ENCODE results near the gene PLPP1. TPM values are rescaled to one million over a fixed set of nuclear protein-coding genes. Genes with fewer than 3 reads are reported as not detected.

PLPP1 gene
- polyA plus RNA-seq, 1 donor = 54.7 TPM

GRCh38 chr5:55484531-55484930, 50.2 kb downstream of the PLPP1 start:
- H3K27me3 ChIP-seq (ENCODE audit: control insufficient read depth, insufficient read depth, low read length) = no peaks in the 10 kb centered on the region
- no peaks in the 10 kb centered on the region for H3K9me3 ChIP-seq (ENCODE audit: control insufficient read depth, low read depth, low read length)
- no peak overlapping the region for H3K27ac ChIP-seq (ENCODE audit: low read length)
- peaks cover 9% of the 10 kb centered on the region for H3K36me3 ChIP-seq (ENCODE audit: control insufficient read depth, insufficient read depth, low read length)
- H3K4me3 ChIP-seq (ENCODE audit: low read length) = no peak overlapping the region
- DNase-seq = no peak
- no CpG with 5 or more reads among the region's 1 CpG for WGBS (ENCODE audit: insufficient coverage, low lambda C conversion rate)
- no peaks in the 10 kb centered on the region for H3K4me1 ChIP-seq (ENCODE audit: control insufficient read depth, insufficient read depth, low read length)

DNA sequence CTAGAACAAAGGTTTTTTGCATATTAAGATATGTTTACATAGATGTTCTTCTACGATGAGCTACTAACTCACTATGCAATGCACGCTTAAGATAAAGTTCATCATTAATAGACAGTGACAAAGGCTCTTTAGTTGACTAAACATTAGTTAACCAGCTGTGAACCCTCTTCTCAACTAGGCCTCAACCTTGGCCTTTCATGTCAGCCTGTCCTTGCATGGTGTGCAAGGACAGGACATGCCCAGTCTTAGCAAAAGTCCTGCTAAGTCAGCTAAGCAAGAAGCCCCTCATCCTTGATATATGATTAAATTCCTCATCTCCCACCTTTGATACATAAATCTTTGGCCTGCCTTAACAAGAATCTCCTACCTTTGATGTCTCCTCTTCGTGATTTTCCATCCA, 50.9 kb downstream of the PLPP1 start:
- Histone ChIP-seq H3K4me3 (ENCODE audit: low read length) (no peak overlapping the region), H3K27me3 (ENCODE audit: control insufficient read depth, insufficient read depth, low read length) (no peaks in the 10 kb centered on the region), H3K9me3 (ENCODE audit: control insufficient read depth, low read depth, low read length) (no peaks in the 10 kb centered on the region), H3K27ac (ENCODE audit: low read length) (no peak overlapping the region), H3K4me1 (ENCODE audit: control insufficient read depth, insufficient read depth, low read length) (no peaks in the 10 kb centered on the region), H3K36me3 (ENCODE audit: control insufficient read depth, insufficient read depth, low read length) (peaks cover 7% of the 10 kb centered on the region)
- DNase-seq = no peak
- 70% methylated on average over 3 of the region's 3 CpGs for WGBS (ENCODE audit: insufficient coverage, low lambda C conversion rate)

DNA sequence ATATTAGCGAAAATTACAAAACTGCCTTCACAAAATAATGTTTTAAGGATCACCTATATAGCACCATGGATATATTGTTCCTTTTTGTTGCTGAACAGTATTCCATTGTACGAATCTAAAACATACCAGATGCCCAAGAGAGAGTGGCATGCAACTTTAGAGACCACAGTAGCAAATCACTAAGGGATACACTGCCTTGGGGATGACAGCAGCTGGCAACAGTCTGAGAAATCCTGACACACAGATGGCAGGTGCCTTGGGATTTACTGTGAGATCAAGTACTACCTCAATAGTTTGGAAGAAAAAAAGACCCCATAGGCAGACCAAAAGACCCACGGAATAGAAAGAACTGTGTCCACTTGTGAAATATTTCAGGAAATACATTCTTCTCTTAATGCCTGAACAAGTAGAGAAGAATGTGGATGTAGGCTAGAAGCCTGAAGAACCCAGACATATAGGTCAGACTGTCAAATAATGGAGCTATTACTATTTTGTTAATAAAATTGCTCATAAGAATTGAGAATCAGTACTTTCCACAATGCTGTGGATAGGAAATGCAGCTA, 53.4 kb downstream of the PLPP1 start:
- WGBS (ENCODE audit: insufficient coverage, low lambda C conversion rate) = 100% methylated on average over 1 of the region's 3 CpGs
- Histone ChIP-seq H3K9me3 (ENCODE audit: control insufficient read depth, low read depth, low read length) (no peaks in the 10 kb centered on the region), H3K4me3 (ENCODE audit: low read length) (no peak overlapping the region), H3K4me1 (ENCODE audit: control insufficient read depth, insufficient read depth, low read length) (no peaks in the 10 kb centered on the region), H3K36me3 (ENCODE audit: control insufficient read depth, insufficient read depth, low read length) (peaks cover 5% of the 10 kb centered on the region), H3K27me3 (ENCODE audit: control insufficient read depth, insufficient read depth, low read length) (no peaks in the 10 kb centered on the region), H3K27ac (ENCODE audit: low read length) (no peak overlapping the region)
- no peak for DNase-seq

DNA sequence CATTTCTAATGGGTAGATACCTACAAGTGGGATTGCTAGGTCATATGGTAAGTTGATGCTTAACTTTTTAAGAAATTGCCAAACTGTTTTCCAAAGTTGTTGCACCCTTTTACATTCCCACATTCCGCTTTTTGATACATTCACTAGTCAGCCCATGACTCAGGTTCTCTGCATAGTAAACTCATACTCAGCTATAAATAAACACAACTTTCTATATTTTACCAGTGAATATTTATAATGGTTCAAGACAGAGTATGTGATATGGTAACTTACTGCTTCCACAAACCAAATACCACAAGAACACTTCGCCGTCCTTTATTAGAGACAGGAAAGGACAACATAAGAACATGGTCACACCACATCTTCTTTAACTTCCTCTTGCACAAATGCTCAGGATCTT, 54.0 kb downstream of the PLPP1 start:
- DNase-seq = no peak
- 86% methylated on average over 2 of the region's 3 CpGs for WGBS (ENCODE audit: insufficient coverage, low lambda C conversion rate)
- H3K4me1 ChIP-seq (ENCODE audit: control insufficient read depth, insufficient read depth, low read length) = no peaks in the 10 kb centered on the region

GRCh38 chr5:55472642-55473041, 62.1 kb downstream of the PLPP1 start:
- Histone ChIP-seq H3K36me3 (ENCODE audit: control insufficient read depth, insufficient read depth, low read length) (peaks cover 6% of the 10 kb centered on the region), H3K27ac (ENCODE audit: low read length) (no peak overlapping the region), H3K4me3 (ENCODE audit: low read length) (no peak overlapping the region), H3K27me3 (ENCODE audit: control insufficient read depth, insufficient read depth, low read length) (no peaks in the 10 kb centered on the region), H3K4me1 (ENCODE audit: control insufficient read depth, insufficient read depth, low read length) (no peaks in the 10 kb centered on the region), H3K9me3 (ENCODE audit: control insufficient read depth, low read depth, low read length) (no peaks in the 10 kb centered on the region)
- no peak for DNase-seq
- no CpG with 5 or more reads among the region's 1 CpG for WGBS (ENCODE audit: insufficient coverage, low lambda C conversion rate)

More for the DNA sequence above, 54.0 kb downstream of the PLPP1 start:
- Histone ChIP-seq H3K4me3 (ENCODE audit: low read length) (no peak overlapping the region), H3K27ac (ENCODE audit: low read length) (no peak overlapping the region), H3K27me3 (ENCODE audit: control insufficient read depth, insufficient read depth, low read length) (no peaks in the 10 kb centered on the region), H3K36me3 (ENCODE audit: control insufficient read depth, insufficient read depth, low read length) (peaks cover 5% of the 10 kb centered on the region), H3K9me3 (ENCODE audit: control insufficient read depth, low read depth, low read length) (no peaks in the 10 kb centered on the region)

DNA sequence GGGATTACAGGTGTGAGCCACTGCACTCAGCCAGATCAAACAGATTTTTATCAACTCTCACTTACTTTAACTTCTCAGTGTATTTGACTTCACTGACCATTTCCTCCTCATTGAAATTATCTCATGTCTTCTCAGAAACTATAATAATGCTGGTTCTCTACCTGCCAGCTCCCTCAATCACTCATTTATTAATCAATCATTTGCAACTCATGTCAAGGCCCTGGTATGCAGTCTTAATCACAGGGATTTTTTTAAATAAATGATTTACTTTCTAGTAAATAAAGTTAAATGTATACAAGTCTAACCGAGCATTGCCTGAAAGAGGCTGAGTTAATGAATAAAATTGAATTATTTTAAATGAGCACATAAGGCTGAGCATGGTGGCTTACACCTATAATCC, 63.3 kb downstream of the PLPP1 start:
- H3K4me1 ChIP-seq (ENCODE audit: control insufficient read depth, insufficient read depth, low read length) = no peaks in the 10 kb centered on the region
- H3K27me3 ChIP-seq (ENCODE audit: control insufficient read depth, insufficient read depth, low read length) = no peaks in the 10 kb centered on the region
- no peak overlapping the region for H3K4me3 ChIP-seq (ENCODE audit: low read length)
- H3K36me3 ChIP-seq (ENCODE audit: control insufficient read depth, insufficient read depth, low read length) = peaks cover 6% of the 10 kb centered on the region
- no peak for DNase-seq
- H3K9me3 ChIP-seq (ENCODE audit: control insufficient read depth, low read depth, low read length) = no peaks in the 10 kb centered on the region
- WGBS (ENCODE audit: insufficient coverage, low lambda C conversion rate) = 83% methylated on average over 1 of the region's 1 CpG
- H3K27ac ChIP-seq (ENCODE audit: low read length) = no peak overlapping the region

DNA sequence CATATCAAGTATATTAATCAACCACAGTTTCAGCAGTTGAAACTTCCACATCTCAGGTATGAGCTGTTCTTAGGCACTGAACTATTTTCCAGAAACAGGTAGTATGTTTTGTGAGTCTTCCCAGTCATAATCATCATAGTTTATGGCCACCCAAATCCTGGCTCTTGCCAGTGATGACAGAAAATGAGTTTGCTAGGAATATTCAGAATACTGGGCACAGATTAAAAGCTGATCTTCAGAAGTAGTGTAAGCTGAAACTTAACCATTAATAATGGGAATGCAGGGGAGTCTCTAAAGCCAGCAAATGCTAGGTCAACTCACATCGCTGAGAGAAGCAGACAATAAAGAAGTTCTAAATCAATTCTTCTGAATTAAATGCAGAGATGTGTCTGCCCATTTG, 64.5 kb downstream of the PLPP1 start:
- no peaks in the 10 kb centered on the region for H3K9me3 ChIP-seq (ENCODE audit: control insufficient read depth, low read depth, low read length)
- no peak overlapping the region for H3K27ac ChIP-seq (ENCODE audit: low read length)
- no peaks in the 10 kb centered on the region for H3K27me3 ChIP-seq (ENCODE audit: control insufficient read depth, insufficient read depth, low read length)
- no peak for DNase-seq
- no peaks in the 10 kb centered on the region for H3K4me1 ChIP-seq (ENCODE audit: control insufficient read depth, insufficient read depth, low read length)
- WGBS (ENCODE audit: insufficient coverage, low lambda C conversion rate) = no CpG with 5 or more reads among the region's 1 CpG
- no peak overlapping the region for H3K4me3 ChIP-seq (ENCODE audit: low read length)
- peaks cover 12% of the 10 kb centered on the region for H3K36me3 ChIP-seq (ENCODE audit: control insufficient read depth, insufficient read depth, low read length)

DNA sequence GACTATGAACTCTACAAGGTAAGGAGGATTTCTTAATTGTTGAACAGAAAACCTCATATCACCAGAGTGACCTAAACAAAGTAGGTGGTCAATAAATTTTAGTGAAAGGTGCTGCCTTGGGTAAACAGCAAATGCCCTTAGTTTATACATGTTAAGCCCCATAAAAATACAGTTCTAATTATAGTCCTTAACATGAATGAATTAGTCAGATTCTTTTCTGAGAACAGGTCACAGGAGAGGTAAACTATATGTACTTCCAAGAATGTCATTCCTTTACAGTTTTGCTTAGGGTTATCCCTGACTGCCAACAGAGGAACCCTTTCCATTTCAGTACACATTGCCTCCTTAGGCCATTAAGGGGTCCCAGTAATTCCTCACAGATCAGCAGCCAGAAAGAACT, 64.9 kb downstream of the PLPP1 start:
- H3K4me1 ChIP-seq (ENCODE audit: control insufficient read depth, insufficient read depth, low read length) = no peaks in the 10 kb centered on the region
- H3K27ac ChIP-seq (ENCODE audit: low read length) = no peak overlapping the region
- H3K36me3 ChIP-seq (ENCODE audit: control insufficient read depth, insufficient read depth, low read length) = peaks cover 12% of the 10 kb centered on the region
- H3K9me3 ChIP-seq (ENCODE audit: control insufficient read depth, low read depth, low read length) = no peaks in the 10 kb centered on the region
- H3K27me3 ChIP-seq (ENCODE audit: control insufficient read depth, insufficient read depth, low read length) = no peaks in the 10 kb centered on the region
- DNase-seq = no peak
- no peak overlapping the region for H3K4me3 ChIP-seq (ENCODE audit: low read length)

DNA sequence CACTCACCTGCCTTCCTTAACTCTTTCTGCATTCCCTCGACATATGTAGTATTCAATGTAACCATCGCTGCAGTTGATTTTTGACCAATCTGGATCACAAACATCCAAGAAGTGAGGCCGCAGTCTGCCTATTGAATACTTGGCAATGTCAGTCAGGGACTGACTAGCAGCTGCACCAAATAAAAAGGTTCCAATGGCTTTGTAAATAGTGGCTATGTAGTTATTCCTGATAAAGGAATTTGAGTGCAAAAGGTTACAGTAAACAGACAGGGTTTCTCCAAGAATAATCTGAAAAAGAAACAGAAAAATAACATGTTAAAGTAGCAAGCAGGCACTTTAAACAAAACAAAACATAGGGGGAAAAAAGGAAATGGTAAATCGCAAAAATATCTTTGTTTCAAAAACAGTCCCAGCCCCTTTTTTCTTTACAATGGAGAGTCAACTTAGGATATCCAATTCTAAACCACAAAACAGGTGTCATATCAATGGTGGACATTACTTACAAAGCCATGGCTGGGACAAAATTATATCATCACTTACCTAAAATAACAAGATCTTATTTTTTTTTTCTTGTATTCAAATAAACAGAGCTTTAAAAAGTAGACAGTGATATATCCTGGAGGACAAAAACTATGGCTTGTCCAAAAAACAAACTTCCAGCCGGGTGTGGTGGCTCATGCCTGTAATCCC, 66.8 kb downstream of the PLPP1 start:
- DNase-seq = peak in 1 of 2 donors; percentile 37
- 100% methylated on average over 1 of the region's 5 CpGs for WGBS (ENCODE audit: insufficient coverage, low lambda C conversion rate)

GRCh38 chr5:55463613-55464012, 71.2 kb downstream of the PLPP1 start:
- 100% methylated on average over 2 of the region's 3 CpGs for WGBS (ENCODE audit: insufficient coverage, low lambda C conversion rate)
- peaks cover 20% of the 10 kb centered on the region for H3K36me3 ChIP-seq (ENCODE audit: control insufficient read depth, insufficient read depth, low read length)
- no peak for DNase-seq
- H3K4me1 ChIP-seq (ENCODE audit: control insufficient read depth, insufficient read depth, low read length) = no peaks in the 10 kb centered on the region
- no peaks in the 10 kb centered on the region for H3K27me3 ChIP-seq (ENCODE audit: control insufficient read depth, insufficient read depth, low read length)
- no peaks in the 10 kb centered on the region for H3K9me3 ChIP-seq (ENCODE audit: control insufficient read depth, low read depth, low read length)
- H3K4me3 ChIP-seq (ENCODE audit: low read length) = no peak overlapping the region
- H3K27ac ChIP-seq (ENCODE audit: low read length) = no peak overlapping the region

More for the DNA sequence above, 66.8 kb downstream of the PLPP1 start:
- Histone ChIP-seq H3K27me3 (ENCODE audit: control insufficient read depth, insufficient read depth, low read length) (no peaks in the 10 kb centered on the region), H3K4me1 (ENCODE audit: control insufficient read depth, insufficient read depth, low read length) (no peaks in the 10 kb centered on the region), H3K4me3 (ENCODE audit: low read length) (no peak overlapping the region), H3K36me3 (ENCODE audit: control insufficient read depth, insufficient read depth, low read length) (peaks cover 18% of the 10 kb centered on the region), H3K9me3 (ENCODE audit: control insufficient read depth, low read depth, low read length) (no peaks in the 10 kb centered on the region), H3K27ac (ENCODE audit: low read length) (peak overlapping the region; percentile 2)

GRCh38 chr5:55459572-55459971, 75.2 kb downstream of the PLPP1 start:
- no CpG with 5 or more reads among the region's 2 CpGs for WGBS (ENCODE audit: insufficient coverage, low lambda C conversion rate)
- no peak for DNase-seq
- Histone ChIP-seq H3K36me3 (ENCODE audit: control insufficient read depth, insufficient read depth, low read length) (peaks cover 17% of the 10 kb centered on the region), H3K4me3 (ENCODE audit: low read length) (no peak overlapping the region), H3K4me1 (ENCODE audit: control insufficient read depth, insufficient read depth, low read length) (no peaks in the 10 kb centered on the region), H3K27ac (ENCODE audit: low read length) (no peak overlapping the region), H3K9me3 (ENCODE audit: control insufficient read depth, low read depth, low read length) (no peaks in the 10 kb centered on the region), H3K27me3 (ENCODE audit: control insufficient read depth, insufficient read depth, low read length) (no peaks in the 10 kb centered on the region)
